ENCODE data around the gene IRAK1.

Gene IRAK1

GRCh38 chrX:154016366-154017076 lies 3.2 kb downstream of the IRAK1 start:
- no peak for TF ChIP-seq CTCF (IDR thresholded peaks at IDR 0.05)

GRCh38 chrX:154015581-154016264 lies 4.0 kb downstream of the IRAK1 start:
- no peak for TF ChIP-seq CTCF (IDR thresholded peaks at IDR 0.05)

DNA sequence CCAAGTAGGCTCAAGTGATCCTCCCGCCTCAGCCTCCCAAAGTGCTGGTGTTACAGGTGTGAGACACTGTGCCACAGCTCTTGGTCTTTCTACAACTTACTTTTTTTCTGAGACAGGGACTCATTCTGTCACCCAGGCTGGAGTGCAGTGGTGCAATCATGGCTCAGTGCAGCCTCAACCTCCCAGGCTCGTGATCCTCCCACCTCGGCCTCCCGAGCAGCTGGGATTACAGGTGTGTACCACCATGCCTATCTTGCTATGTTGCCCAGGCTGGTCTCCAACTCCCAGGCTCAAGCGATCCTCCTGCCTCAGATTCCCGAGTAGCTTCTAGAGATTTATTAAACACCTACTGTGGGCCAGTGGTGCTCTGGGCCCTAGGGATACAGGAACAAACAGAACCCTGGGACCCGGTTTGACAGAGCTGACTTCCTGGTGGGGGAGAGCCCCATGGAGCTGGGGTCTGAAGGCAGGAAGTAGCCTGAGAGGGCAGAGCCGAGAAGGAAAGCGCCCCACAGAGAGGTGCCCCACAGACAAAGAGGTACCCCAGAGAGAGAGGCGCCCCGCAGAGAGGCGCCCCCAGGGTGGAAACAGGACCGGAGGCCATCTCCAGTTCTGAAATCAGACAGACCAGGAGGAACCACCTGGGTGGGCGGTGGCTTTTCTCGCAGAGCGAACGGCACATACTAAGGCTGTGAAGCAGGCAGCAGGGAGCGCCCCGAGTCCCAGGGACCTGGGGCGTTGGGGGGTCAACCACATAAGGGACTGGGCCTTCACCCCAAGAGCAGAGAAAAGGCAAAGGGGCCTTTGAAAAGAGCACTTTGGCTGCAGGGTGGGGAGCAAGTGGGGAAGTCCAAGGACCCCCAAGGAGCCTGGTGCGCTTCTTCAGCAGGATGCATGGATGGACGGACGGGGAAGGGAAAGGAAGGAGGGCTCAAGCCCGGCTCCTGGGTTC lies 5.0 kb downstream of the IRAK1 start:
- no peak for TF ChIP-seq CTCF (IDR thresholded peaks at IDR 0.05)

- peak; percentile 78 for TF ChIP-seq CTCF (IDR thresholded peaks at IDR 0.05)
Observed at GRCh38 chrX:154013614-154014360, 5.9 kb downstream of the IRAK1 start.

- TF ChIP-seq CTCF (IDR thresholded peaks at IDR 0.05) = no peak
Observed at GRCh38 chrX:154013001-154013421, 6.7 kb downstream of the IRAK1 start.

DNA sequence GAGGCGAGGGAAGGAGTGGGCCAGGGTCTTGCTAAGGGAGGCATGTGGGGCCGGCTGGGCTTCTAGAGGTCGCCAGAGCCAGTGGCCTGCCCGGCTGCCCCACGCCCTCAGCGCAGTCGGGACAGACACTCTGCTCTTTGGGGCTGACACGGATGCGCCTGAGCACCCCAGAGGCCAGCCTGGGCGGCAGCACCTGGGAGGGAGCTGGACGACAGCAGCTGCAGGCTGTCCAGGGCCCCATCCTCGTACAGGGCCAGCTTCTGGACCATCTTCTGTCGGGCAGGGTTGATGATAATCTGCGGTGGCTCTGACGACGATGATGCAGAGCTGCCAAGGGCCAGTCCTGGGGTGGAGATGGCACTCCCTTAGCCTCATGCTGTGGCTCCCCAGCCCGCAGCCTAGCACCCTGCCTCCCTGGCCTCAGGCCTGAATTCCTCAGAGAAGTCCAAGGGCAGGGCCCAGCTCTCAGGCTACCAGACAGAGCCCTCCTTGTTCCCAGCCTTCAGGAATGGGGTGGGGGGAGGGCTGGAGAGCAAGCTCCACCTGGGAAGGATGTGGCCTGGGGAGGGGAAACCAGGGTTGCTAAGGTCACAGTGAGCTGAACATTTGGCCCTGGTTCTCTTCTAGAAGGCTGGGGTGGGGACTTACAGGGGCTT lies 7.2 kb downstream of the IRAK1 start:
- TF ChIP-seq CTCF (IDR thresholded peaks at IDR 0.05) = no peak

All from LNCAP (cell line).